NT2/D1 (cell line): ENCODE measurements around the gene SKOR2.

Source experiments
- SUZ12 ChIP-seq: IDR thresholded peaks from 2 replicates; pipeline ENCODE4 v1.6.1; 2011; ENCODE audit not compliant: insufficient read length, insufficient read depth; ENCODE audit errors: extremely low read depth
- ZNF274 ChIP-seq: IDR thresholded peaks from 2 replicates; pipeline ENCODE4 v1.6.1; 2011; ENCODE audit warnings: mild to moderate bottlenecking, low read depth, low read length

DNA sequence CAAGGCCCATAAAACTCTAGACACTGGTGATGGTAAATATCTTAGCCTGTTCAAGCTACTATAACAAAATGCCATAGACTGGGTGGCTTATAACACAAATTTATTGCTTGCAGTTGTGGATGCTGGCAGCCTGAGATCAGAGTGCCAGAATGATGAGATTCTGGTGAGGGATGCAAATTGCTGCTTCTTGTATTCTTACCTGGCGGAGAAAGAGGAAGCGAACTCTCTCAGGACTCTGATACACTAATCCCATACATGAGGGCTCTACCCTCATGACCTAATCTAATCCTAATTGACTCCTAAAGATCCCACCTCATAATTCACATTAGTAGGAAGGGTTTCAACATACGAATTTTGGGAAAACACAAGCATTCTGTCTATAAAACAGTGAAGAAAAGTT lies 70.7 kb downstream of the SKOR2 start:
- TF ChIP-seq SUZ12 (no peak), ZNF274 (no peak)
